GM19438 (cell line): ENCODE results near the gene TMEM239.
"Not testable (repeated sequence)": the region's sequence is repeated elsewhere in the genome, so short reads cannot be mapped to it uniquely, and the experiment has no call there.

Experiments used
- ATAC-seq: cut with Tn5 transposase; IDR thresholded peaks from one replicate; pipeline ENCODE4 v1.9.1; 2021; ENCODE audit warnings: low read depth; ENCODE audit not compliant: unreplicated experiment

TMEM239 gene

DNA sequence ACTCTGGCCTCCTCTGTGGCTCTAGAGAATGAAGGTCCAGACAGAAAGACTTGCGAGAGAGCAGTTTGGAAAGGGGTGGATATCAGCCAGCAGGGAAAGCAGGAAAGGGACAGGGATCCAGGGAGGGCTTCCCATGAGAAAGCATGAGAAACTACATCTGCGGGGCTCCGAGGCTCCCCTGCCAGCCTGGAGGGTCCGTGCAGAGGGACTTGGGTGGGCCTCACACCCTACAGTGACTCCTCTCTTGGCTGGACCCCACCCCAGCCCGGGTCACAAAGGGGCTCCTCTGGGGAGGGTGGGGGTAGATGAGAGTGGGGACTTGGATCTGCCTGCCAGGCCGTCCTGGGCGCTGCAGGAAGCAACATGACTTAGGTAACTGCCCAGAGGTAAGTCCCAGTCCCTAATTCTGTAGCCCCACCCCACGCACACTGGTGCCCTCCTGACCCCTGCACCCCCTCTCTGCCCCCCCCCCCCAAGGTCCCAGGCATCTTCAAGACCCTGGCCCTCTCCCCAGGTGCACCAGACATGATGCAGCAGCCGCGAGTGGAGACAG lies at the start of gene TMEM239:
TSS of gene TMEM239 (plus strand) at position 335 of the 553 bp plus-strand sequence. CDS start at position 526, 191 bp downstream.
- no peak for ATAC-seq

DNA sequence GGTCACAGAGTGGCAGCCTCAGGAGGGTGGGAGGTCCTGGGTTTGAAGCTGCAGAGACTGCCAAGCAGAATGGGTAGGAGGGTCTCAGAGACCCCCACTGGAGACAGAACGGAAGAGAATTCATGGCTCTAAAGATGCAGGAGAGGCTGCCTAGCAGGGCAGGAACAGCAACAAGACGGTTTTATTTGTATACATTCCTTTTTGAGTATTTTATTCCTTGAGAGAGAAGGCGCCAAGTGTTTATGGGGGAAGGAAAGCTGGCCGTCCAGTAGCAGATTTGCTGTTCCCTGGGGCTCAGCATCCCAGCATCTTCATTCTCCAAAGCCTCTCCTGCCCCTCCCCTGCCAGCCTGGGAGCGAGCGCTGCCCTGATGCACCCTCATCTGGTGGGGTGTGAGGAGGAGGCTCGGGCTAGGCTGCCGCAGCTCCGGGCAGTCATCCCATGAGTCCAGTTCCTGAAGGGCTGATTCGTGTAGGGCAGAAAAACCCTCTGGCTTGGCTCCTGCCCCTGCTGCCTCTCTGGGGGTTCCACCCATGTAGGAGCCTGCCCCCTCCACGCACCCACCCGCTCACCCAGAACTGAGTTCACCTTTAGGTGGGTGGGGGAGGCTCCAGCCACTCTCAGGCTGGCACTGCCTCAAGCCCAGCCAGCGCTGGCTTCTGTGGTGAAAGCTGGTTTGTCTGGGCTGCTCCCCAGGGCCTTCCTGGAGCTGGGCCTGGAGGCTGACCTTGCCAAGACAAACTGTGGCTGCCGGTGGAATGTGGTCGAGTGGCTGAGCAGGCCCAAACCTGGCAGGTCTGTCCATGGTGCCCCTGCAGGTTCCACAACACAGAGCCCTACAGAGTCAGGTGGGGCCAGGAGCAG lies 48.2 kb upstream of the TMEM239 start:
- ATAC-seq = no peak

DNA sequence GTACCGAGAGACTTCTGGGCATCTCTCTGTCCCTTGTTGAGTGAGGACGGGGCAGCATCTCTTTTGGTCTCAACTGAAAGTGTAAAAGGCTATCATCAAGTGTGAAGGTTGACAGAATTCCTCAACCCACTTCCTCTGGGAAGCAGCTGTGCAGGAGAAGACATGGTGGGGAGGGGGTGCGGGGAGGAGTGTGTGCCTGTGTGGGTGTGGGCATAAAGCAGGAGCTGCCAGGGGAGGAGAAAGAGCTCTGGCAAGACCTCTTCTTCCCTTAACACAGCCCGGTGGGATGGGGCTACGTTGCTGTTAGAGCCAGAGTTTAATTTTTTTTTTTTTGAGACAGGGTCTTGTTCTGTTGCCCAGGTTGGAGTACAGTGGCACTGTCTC lies 47.5 kb upstream of the TMEM239 start:
- no peak for ATAC-seq

DNA sequence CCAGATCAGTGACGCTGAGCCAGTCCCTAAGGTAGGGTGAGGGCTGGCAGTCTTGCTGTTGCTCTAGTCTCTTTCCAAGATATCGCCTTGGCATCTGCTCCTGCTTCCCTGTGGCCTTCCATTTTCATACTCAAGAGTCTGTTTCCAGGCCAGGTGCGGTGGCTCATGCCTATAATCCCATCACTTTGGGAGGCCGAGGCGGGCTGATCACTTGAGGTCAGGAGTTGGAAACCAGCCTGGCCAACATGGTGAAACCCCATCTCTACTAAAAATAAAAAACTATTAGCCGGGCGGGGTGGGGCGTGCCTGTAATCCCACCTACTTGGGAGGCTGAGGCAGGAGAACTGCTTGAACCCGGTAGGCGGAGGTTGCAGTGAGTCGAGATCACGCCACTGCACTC lies 46.1 kb upstream of the TMEM239 start:
- not testable (repeated sequence) for ATAC-seq

DNA sequence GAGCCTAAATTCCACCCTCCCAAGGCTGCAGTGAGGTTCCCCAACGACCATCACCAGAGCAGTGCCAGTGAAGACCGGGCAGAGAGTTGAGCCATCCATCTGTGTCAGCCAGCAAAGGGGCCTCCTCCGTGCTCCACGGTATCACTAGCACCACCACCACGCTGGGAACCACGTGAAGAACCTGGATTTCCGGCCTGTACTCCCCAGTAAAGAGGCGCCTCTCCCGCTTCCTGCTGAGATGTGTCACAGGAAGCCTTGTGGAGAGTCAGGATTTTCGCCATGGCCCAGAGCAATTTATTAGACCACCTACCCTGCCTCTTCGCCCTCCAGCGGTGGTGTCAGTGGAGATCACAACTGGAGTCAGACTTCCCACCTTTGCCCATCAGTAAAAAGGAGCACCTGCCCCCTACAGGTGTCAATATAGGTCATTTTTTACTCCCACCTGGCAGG lies 44.5 kb upstream of the TMEM239 start:
- ATAC-seq = no peak

DNA sequence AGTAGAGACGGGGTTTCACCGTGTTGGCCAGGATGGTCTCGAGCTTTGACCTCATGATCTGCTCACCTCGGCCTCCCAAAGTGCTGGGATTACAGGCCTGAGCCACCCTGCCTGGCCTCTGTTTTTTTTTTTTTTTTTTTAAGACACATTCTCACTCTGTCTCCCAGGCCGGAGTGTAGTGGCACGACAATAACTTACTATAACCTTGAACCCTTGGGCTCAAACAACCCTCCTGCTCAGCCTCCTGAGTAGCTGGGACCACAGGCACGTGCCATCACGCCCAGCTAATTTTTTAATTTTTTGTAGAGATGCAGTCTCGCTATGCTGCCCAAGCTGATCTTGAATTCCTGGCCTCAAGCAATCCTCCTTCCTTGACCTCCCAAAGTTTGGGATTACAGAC lies 42.4 kb upstream of the TMEM239 start:
- ATAC-seq = no peak

DNA sequence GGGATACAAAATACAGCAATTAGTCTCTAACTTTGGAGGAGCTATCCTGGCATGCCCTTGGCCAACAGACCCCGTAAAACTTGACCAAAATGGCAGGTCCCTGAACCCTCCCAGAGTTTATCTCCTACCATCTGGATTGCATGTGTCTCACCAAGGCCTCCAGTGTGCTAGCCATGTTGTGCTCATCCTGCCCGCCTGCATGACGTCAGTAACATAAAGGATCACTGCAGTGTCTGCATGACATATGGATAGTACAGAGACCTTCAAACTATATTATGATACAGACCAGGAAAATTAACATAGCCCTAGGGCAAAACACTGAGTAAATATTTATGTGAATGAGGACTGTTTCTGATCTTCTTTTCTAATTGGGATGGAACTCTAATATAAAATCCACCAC lies 41.0 kb upstream of the TMEM239 start:
- no peak for ATAC-seq

DNA sequence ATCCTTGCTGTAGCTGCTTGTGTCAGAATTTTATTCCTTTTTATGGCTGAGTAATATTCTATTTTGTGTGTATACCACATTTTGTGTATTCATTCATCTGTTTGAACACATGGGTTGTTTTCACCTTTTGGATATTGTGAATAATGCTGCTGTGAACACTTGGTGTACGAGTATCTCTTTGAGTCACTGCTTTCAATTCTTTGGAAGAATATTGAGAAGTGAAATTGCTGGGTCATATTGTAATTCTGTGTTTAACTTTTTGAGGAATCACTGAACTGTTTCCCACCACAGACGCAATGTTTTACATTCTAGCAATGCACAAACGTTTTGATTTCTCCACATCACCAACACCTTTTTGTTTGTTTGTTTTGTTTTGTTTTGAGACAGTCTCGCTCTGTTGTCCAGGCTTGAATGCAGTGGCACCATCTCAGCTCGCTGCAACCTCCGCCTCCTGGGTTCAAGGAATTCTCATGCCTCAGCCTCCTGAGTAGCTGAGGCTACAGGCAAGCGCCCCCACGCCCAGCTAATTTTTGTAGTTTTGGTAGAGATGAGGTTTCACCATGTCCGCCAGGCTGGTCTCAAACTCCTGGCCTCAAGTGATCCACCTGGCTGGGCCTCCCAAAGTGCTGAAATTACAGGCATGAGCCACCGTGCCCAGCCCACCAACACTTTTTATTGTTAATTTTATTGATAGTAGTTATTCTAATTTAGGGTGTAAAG lies 37.4 kb upstream of the TMEM239 start:
- ATAC-seq = no peak

DNA sequence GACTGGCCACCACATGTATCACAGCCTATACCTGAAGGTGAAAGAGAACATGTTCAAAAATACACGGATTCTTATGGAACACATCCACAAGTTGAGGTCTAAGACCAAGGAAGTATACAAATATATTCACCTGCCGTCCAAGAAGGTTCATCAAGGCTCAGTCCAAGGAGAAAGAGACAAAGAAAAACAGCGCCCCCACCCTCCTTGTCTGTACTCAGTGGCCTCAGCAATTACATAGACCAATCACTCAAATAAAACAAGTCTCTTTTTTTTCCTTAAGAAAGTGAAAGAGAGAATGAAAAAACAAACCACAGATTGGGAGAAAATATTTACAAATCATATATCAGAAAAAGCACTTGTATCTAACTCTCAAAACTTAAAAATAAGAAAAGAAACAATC lies 35.2 kb upstream of the TMEM239 start:
- ATAC-seq = no peak

DNA sequence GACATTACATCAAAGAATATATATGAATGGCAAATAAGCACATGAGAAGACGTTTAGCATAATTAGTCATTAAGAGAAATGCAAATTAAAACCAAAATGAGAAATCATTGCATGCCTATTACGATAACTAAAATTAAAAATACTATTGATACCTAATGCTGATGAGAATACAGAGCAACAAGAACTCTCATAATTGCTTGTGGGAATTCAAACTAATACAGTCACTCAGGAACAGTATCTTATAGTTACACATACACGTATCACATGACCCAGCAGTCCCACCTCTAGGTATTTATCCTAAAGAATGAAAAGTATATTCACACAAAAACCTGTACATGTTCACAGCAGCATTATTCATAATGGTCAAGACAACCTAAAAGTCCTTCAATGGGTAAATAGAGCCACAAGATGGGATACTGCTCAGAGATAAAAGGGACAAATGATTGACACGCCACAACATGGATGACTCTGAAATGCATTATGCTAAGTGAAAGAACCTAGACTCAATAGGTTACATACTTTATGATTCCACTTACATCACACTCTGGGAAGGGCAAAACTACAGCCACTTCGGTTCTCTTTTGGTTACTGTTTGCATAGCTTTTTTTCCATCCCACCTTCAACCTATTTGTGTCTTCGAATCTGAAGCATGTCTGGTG lies 32.1 kb upstream of the TMEM239 start:
- no peak for ATAC-seq

DNA sequence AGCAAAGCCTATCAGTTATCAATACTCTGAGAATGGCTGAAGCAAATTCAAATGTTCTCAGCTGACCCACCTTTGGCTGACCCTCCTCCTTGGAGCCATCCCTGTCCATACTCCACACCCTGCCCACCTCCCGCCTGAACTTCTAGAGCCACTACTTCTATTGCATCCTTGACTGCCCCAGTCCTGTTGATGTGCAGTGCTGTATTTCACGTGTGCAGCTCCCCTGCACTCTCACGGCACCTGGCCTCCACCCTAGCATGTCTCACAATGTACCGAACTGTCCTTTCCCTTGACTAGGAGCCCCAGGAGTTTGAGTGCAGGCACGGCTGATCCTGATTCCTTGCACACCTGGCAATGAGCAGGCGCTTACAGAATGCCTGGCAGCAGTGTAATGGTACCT lies 22.7 kb upstream of the TMEM239 start:
- ATAC-seq = no peak

DNA sequence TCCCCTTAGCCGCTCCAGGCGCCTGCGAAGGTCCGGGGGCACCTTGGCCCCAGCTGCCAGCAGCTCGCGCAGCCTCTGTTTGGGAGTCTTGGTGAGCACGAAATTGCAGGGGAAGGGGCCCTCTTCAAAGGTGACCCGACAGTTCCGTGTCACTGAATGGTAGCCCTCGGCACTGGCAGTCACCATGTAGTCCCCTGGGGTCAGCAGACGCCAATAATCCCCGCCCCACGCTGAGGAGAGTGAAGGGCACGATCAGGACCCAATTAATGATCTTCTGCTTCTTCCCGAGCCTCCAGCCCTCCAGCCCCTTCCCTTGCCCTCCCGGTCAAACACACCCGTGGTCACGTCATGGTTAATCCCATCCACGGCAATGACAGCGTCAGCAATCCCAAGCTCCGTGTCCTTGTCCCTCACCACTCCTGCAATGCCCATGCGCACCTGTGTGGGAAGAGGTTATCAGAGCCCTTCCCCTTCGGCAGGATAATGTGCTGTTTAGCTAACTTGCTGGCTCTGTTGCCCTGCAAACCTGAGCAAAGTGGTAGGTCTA lies 21.9 kb upstream of the TMEM239 start:
- no peak for ATAC-seq

DNA sequence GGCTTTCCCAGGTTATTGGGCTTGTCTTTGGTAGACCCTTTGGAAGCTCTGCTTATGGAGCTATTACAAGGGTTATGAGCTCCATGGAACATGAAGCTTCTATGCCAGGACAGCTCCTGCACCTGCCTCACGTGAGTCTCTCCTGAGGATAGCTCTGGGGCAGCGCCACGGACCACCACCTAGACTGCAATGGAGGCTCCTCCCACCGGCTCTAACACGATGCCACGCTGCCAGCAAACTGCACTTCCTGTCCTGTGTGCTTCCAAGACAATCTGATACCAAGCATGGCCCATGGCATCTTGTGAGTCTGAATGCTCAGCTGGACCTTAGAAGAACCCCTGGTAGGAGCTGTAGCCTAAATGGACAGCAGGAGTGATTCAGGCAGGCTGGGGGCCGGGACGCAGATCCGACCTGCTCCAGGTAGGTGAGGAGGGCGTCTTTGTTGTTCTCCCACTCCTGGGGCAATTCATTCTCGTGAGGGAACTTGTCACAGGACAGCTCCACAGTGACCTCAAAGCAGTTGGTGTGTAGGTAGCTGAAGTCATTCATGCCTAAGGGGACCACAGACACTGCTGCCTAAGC lies 21.2 kb upstream of the TMEM239 start:
- no peak for ATAC-seq

DNA sequence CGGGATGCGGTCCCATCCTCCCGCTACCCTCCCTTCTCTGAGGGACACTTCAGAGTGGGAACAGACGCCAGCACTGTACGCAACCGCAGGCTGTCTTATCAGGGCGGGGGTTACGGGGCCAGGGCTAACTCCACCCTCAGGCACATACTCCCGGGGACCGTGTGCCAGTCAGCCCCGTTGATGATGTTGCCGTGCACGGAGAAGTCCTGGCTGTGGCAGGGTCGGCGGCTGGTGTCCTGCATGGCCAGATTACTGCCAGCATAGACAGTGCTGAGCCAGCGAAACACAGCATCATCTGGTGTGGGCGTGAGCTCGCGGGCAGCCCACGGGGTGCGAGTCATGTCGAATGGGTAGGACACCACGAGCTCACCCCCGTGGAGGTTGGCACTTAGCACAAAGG lies 20.7 kb upstream of the TMEM239 start:
- no peak for ATAC-seq

DNA sequence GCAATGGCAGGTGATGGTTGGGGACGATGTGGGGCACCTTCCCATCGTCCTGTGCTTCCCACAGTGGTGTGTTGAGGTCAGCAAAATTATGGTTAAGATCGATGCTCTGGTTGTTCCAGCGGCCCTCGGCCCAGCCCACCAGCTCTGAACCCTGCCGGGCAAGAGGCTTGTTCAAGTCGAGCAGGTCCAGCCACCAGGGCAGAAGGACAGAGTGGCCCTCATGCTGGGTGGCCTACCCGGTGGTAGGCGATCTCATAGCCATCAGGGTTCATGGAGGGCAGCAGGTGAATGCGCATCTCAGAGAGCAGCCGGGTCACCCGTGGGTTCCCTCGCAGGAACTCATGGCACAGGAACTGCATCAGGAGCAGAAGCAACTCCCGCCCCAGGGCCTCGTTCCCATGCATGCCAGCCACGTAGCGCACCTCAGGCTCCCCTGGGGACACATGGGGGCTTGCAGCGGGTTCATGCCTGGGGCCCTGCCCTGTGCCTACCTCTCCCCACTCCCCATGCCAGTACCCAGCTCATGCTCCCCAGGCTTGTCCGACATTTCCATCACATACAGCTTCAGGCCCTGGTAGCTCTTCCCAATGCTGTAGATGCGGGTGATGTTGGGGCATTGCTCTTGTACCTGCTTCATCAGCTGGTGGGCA lies 20.0 kb upstream of the TMEM239 start:
- ATAC-seq = no peak

DNA sequence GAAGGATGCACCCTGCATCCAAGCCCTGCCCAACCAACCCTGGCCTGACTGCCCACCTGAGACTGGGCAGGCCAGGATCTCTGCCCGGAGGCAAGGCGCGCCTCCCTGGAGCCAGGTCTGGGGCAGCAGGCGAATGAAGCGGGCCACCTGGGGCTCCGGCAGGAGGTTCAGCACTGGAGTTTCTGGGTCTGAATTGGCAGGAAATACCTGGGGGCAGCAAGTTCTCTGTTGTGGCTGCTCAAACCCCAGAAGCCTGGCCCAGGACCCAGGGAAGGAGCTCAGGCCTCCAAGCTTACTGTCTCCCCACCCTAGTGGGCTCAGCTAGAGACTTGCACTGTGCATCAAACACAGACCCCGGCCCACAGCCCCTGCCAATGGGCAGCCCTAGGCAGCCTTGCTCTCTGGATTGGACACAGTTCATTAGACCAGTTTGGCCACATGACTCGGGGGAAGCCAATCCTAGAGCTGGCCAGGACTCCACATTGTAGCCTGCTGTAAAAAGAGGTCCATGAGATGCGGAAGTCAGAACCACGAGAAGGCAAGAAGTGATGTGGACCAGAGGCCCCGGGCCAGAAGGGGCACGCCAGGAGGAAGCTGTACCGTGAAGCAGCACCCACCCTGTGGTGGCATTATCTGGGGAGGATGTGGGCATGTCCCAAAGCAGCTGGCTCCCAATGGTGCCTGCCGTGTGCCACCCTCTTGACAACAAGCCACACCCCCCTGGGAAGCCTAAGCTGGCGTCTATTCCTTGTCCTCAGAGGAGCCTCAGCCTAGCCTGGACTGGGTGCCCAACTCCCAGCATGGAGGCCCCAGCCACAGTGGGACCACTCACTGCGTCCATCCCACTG lies 18.8 kb upstream of the TMEM239 start:
- no peak for ATAC-seq

DNA sequence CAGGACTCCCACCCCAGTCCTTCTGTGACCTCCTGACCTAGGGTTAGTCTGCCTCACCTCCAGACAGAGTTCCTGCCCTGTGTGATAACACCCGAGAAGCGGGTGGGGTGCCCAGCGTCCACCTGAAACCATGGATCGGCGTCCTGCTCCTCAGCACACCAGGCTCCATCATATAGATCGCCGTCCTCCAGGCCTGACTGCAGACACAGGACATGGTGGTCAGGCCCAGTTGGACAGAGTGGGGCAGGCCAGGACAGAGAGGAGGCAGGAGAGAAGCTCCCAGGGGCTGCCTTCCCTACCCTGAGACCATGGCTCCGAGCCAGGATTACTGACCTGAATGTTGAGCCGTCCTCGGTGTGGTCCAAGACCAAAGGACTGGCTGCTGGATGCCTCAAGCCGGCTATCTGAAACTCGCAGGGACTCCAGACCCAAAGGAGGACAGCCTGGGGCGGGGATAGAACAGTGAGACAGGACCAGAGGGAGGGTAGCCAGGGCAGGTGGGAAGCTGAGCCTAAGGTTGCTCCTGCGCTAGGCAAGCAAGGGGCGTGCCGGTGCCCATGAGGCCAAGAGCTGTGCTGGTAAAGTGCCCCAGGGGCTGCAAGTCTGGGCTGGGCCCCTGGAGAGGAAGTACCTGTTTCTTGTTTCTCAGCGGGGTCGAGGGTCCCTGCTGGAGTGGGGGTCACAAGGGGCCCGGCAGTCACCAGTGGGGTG lies 17.9 kb upstream of the TMEM239 start:
- ATAC-seq = no peak

DNA sequence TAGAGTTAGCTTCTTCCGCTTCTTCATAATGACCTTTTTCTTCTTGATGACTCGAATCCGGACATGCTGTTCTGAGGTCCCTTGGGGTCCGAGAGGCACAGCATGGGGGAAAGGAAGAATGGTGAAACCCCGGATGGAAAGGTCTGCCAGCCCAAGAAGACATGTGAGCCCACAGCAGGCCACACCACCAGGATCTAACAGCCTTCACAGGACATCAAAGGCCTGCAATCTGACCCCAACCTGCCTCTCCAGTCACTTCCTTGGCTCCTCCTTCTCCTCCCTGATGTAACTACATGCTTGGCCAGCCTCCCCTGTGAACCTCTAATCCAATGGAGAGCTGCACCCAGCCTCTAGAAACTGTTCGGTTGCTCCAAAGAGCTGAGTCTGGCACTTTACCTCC lies 17.4 kb upstream of the TMEM239 start:
- no peak for ATAC-seq
